ENCODE results near the gene NTNG1.
A peak's percentile ranks its signal among the peaks of the same experiment; 100 is the strongest.

Gene NTNG1

DNA sequence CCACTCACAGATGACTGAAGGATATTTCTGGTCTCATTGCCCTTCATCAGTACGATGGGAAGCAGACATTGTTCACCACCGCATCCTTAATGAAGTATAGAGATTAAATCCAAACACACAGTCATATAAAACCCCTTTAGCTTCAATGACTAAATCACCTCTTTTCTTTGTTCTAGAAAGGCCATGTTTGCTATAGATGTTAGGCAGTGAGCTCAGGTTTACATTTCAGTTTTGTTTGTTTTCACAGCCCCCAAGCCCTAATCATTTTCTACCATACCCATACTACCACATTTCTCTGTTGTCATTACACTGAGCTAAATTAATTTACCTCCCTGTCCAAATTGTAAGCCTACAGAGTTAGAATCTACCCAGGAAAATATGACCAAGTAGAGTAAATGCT, 385.1 kb downstream of the NTNG1 start:
- TF ChIP-seq, protein P1, sequence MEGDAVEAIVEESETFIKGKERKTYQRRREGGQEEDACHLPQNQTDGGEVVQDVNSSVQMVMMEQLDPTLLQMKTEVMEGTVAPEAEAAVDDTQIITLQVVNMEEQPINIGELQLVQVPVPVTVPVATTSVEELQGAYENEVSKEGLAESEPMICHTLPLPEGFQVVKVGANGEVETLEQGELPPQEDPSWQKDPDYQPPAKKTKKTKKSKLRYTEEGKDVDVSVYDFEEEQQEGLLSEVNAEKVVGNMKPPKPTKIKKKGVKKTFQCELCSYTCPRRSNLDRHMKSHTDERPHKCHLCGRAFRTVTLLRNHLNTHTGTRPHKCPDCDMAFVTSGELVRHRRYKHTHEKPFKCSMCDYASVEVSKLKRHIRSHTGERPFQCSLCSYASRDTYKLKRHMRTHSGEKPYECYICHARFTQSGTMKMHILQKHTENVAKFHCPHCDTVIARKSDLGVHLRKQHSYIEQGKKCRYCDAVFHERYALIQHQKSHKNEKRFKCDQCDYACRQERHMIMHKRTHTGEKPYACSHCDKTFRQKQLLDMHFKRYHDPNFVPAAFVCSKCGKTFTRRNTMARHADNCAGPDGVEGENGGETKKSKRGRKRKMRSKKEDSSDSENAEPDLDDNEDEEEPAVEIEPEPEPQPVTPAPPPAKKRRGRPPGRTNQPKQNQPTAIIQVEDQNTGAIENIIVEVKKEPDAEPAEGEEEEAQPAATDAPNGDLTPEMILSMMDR (IDR thresholded peaks at IDR 0.05; ENCODE audit: extremely low read depth, missing control alignments) = no peak
- no peak for DNase-seq (ENCODE audit: low spot score)

DNA sequence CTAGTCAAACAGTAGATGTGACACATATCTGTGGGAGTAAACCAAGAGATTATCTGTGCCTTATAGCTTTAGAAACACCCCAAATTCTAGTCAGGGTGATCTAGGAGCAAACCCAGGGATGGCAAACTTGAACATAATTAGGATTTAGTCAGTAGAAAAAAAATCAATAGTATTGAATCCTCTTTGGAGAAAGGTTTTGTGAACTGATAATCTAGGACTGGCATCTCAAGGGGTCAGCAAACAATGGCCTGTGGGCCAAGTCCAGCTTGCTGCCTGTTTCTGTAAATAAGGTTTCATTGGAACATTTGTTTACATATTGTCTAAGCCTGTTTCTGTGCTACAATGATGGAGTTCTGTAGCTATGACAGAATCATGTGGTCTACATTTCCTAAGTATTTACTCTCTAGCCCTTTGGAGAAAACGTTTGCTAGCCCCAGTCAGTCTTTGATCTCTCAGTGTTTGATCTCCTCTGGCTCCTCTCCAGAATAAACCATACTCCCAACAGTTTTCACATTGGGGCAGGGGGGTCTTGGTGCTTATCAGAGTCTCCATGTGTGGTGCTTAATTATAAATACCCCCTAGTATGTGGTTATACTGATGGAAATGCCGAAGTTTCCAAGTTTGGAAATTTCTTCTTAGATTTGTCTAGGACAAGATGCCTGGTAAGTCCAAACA, 385.8 kb downstream of the NTNG1 start:
- TF ChIP-seq, protein P1 (IDR thresholded peaks at IDR 0.05; ENCODE audit: extremely low read depth, missing control alignments) = no peak
- no peak for DNase-seq (ENCODE audit: low spot score)

DNA sequence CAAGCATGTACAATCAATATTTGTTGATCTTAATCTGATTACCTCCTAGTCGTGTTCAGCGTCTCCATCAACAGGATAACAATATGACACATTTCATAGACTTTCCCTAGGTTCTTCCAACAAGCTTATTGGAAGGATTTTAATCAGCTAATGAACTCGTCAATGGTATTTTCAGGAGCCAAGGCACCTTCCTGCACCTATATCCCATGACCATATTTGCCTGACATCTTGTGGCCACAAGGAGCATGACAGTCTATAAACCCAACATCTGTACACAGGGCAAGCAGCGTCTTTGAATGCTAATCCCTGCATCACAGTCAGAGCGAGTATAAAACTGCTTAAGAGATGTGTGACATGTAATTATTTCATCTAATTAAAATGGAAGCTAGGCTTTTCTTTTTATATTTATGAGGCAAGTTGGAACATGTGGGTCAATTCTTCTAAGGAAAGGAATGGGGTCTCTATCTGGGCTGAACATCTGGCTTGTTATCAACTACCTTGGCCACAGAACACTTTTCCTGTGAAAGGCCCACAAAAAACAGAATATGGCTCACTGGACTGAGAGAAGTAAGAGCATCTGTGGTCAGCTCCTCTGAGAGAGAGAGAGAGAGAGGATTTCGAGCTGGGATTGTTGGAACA, 388.8 kb downstream of the NTNG1 start:
- TF ChIP-seq, protein P1 (IDR thresholded peaks at IDR 0.05; ENCODE audit: extremely low read depth, missing control alignments) = peak; percentile 81
- peak; percentile 65 for DNase-seq (ENCODE audit: low spot score)

DNA sequence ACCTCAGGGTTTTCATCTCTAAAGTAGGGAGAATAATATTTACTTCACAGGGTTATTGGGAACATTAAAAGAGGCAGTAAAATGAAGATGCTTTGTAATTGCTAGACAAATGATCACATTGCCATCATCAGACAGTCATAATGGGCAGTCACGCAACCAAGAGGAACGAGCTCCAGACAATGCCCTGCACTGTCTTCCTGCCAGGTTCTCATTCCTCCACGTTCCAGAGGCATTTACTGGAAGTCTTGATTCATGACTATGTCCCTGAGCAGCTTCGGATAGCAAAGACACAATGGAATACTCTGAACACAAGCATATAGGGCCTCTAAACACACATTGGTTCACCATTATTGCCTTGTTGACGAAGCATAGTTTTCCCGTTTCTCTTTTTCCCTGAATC, 389.7 kb downstream of the NTNG1 start:
- DNase-seq (ENCODE audit: low spot score) = no peak
- TF ChIP-seq, protein P1 (IDR thresholded peaks at IDR 0.05; ENCODE audit: extremely low read depth, missing control alignments) = no peak

DNA sequence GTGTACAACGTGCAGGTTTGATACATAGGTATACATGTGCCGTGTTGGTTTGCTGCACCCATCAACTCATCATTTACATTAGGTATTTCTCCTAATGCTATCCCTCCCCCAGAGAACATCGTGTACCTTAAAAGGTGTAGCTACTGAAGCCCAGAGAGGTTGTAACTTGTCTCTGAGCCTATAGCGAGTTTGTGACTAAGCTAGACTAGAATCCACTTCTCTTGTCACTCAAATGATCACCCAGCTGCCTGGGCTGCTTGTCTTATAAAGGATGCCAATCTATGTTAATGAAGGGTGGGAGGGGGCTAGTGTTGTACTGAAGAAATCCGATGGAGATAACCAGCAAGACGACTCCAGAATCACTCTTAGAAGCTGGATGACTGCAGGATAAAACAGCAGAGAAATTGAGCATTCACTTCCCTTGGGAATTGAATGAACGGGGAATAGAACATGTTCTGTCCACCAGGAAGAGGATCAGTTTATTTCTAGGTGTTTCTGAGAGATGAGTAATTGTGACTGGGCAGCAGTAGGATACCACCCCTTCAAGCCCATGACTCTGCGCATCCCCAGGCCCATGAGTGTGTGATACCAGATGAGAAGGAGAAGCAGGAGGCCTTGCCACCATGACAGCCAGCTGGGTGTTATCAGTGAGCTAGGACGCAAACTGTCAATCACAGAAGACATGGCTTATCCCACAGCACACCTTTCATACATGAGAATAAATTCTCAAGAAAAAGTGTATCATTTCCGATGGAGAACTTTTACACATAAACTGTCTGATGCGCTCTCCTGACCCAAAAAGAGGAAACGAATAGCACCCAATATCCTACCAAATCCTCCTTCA, 390.4 kb downstream of the NTNG1 start:
- no peak for DNase-seq (ENCODE audit: low spot score)
- TF ChIP-seq, protein P1 (IDR thresholded peaks at IDR 0.05; ENCODE audit: extremely low read depth, missing control alignments) = no peak

DNA sequence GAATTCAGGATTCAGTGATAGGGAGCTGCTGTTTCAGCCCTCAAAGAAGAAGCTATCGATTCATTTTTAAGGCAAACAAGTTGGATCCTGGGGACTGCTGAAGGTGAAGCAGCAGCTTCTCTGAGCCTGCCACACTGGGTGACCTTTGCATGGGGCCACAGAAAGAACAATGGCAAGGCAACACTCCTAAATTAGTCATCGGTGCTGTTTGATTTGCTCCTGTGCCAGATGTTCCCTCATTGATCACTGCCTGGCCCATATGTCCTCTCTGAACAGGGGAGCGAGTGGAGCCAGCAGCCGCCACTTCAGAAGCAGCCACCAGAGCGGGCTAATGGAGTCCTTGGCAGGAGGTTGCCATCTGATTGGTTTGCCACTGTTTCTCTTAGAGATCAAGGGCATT, 391.5 kb downstream of the NTNG1 start:
- TF ChIP-seq, protein P1 (IDR thresholded peaks at IDR 0.05; ENCODE audit: extremely low read depth, missing control alignments) = no peak
- DNase-seq (ENCODE audit: low spot score) = no peak

Data from GM20000 (cell line).